OCI-LY3 (cell line): ENCODE data around the gene OAS2.

Experiments used
- H2AFZ ChIP-seq: fragments of 200-600, 300-600 bp; shearing (Covaris generic); 2 replicates; pipeline ENCODE4 v1.6.0; 2014; ENCODE audit warnings: antibody characterized with exemption, low read depth, low read length
- H3K27ac ChIP-seq: fragments of 200-600, 300-600 bp; sonication (generic); 2 replicates; pipeline ENCODE4 v1.5.1; 2014; ENCODE audit warnings: mild to moderate bottlenecking, low read length, moderate library complexity, mixed read lengths
- H3K27me3 ChIP-seq: fragments of 200-600, 300-600 bp; sonication (generic); 2 replicates; pipeline ENCODE4 v1.6.1; 2014; ENCODE audit warnings: low read depth, low read length, mixed read lengths
- H3K36me3 ChIP-seq: fragments of 200-600, 300-600 bp; sonication (generic); replicated peaks from 2 replicates; pipeline ENCODE3; 2014; ENCODE audit warnings: low read depth, low read length, mixed read lengths
- H3K4me1 ChIP-seq: fragments of 300-600, 200-600 bp; sonication (generic); 2 replicates; pipeline ENCODE4 v1.6.1; 2014; ENCODE audit warnings: low read length, mixed read lengths
- H3K4me2 ChIP-seq: fragments of 200-600, 300-600 bp; sonication (generic); 2 replicates; pipeline ENCODE4 v1.6.1; 2014; ENCODE audit warnings: low read length, mixed read lengths
- H3K4me3 ChIP-seq: fragments of 300-600, 200-600 bp; sonication (generic); 2 replicates; pipeline ENCODE4 v1.5.1; 2014; ENCODE audit warnings: antibody characterized with exemption, mild to moderate bottlenecking, low read length, moderate library complexity
- H3K79me2 ChIP-seq: fragments of 300-600, 200-600 bp; shearing (Covaris generic); 2 replicates; pipeline ENCODE4 v1.6.1; 2014; ENCODE audit warnings: mild to moderate bottlenecking, low read length, mixed read lengths
- H3K9ac ChIP-seq: fragments of 300-600, 200-600 bp; shearing (Covaris generic); 2 replicates; pipeline ENCODE4 v1.6.0; 2014; ENCODE audit warnings: mild to moderate bottlenecking, low read length, moderate library complexity
- H3K9me3 ChIP-seq: fragments of 200-600, 300-600 bp; shearing (Covaris generic); 2 replicates; pipeline ENCODE4 v1.6.1; 2014; ENCODE audit warnings: low read length, mixed read lengths; ENCODE audit not compliant: insufficient read depth
- H4K20me1 ChIP-seq: fragments of 200-600, 300-600 bp; sonication (generic); 2 replicates; pipeline ENCODE4 v1.6.1; 2016; ENCODE audit warnings: low read length, mixed read lengths; ENCODE audit not compliant: insufficient read depth
- CTCF ChIP-seq: fragments of 200-600, 300-600 bp; sonication (generic); IDR thresholded peaks from 2 replicates; pipeline ENCODE4 v1.5.1; 2014; ENCODE audit warnings: antibody characterized with exemption, low read length, low read depth
- EZH2phosphoT487 ChIP-seq: fragments of 200-600 bp; shearing (Covaris generic); IDR thresholded peaks from 2 replicates; pipeline ENCODE4 v1.6.1; 2018; ENCODE audit warnings: antibody characterized with exemption, mixed run types, low read depth

The OAS2 gene

DNA sequence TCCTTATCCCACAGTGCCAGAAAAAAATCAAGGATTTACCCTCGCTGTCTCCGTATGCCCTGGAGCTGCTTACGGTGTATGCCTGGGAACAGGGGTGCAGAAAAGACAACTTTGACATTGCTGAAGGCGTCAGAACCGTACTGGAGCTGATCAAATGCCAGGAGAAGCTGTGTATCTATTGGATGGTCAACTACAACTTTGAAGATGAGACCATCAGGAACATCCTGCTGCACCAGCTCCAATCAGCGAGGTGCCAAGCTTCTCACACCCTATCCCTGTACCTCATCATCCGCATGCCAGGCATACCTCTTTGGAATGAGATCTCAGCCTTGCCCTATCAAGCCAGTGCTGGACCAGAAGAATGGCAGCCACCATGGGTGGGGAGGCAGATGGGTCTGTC lies 19.2 kb downstream of the OAS2 start:
- Histone ChIP-seq H3K27ac (peak overlapping the region; percentile 89; the same call in 1 of the 2 replicates), H3K36me3 (peaks cover 35% of the 10 kb centered on the region)

GRCh38 chr12:112998987-112999767 lies 20.9 kb downstream of the OAS2 start:
- peaks cover 22% of the 10 kb centered on the region for H3K4me1 ChIP-seq
- TF ChIP-seq CTCF (no peak), EZH2phosphoT487 (no peak)
- H3K36me3 ChIP-seq, result peaks cover 35% of the 10 kb centered on the region
- H3K9me3 ChIP-seq, result peaks cover 18% of the 10 kb centered on the region
- H3K27me3 ChIP-seq, result no peaks in the 10 kb centered on the region
- H3K27ac ChIP-seq, result peak overlapping the region; percentile 89
- H3K9ac ChIP-seq, result no peak overlapping the region
- no peaks in the 10 kb centered on the region for H4K20me1 ChIP-seq
- H3K4me2 ChIP-seq, result peak overlapping the region; percentile 62
- H3K79me2 ChIP-seq, result no peaks in the 10 kb centered on the region
- H2AFZ ChIP-seq, result no peak overlapping the region
- H3K4me3 ChIP-seq, result peak overlapping the region; percentile 27; the same call in 1 of the 2 replicates

More for the DNA sequence above, 19.2 kb downstream of the OAS2 start:
- Histone ChIP-seq H3K79me2 (no peaks in the 10 kb centered on the region), H3K4me2 (no peak overlapping the region), H3K4me3 (no peak overlapping the region), H2AFZ (no peak overlapping the region), H3K9ac (no peak overlapping the region), H3K27me3 (no peaks in the 10 kb centered on the region), H4K20me1 (no peaks in the 10 kb centered on the region), H3K9me3 (peaks cover 18% of the 10 kb centered on the region), H3K4me1 (peaks cover 27% of the 10 kb centered on the region)
- no peak for TF ChIP-seq CTCF
- no peak for TF ChIP-seq EZH2phosphoT487

DNA sequence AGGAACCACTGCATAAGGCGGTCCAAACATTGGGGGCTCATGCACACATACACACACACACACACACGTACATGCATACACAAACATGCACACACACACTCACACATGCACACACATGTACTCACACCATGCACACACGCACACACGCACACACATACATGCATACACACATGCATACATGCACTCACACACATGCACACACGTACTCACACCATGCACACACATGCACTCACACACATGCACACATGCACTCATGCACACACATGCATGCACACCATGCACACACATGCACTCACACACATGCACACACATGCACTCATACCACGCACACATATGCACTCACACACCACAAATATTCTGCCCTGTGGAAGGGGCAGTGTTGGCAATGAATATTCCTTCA lies 22.1 kb downstream of the OAS2 start:
- Histone ChIP-seq H3K27me3 (no peaks in the 10 kb centered on the region), H3K79me2 (no peaks in the 10 kb centered on the region), H4K20me1 (no peaks in the 10 kb centered on the region), H3K4me2 (no peak overlapping the region), H3K27ac (no peak overlapping the region), H3K36me3 (peaks cover 29% of the 10 kb centered on the region), H3K9me3 (peaks cover 18% of the 10 kb centered on the region), H3K4me1 (peaks cover 22% of the 10 kb centered on the region), H2AFZ (no peak overlapping the region), H3K4me3 (no peak overlapping the region), H3K9ac (no peak overlapping the region)
- no peak for TF ChIP-seq EZH2phosphoT487
- no peak for TF ChIP-seq CTCF

GRCh38 chr12:113002155-113002554 lies 23.8 kb downstream of the OAS2 start:
- H3K4me3 ChIP-seq, result no peak overlapping the region
- H4K20me1 ChIP-seq, result no peaks in the 10 kb centered on the region
- peaks cover 17% of the 10 kb centered on the region for H3K9me3 ChIP-seq
- no peak overlapping the region for H3K4me2 ChIP-seq
- no peak overlapping the region for H3K9ac ChIP-seq
- H3K36me3 ChIP-seq, result peaks cover 20% of the 10 kb centered on the region
- TF ChIP-seq CTCF (no peak), EZH2phosphoT487 (no peak)
- no peaks in the 10 kb centered on the region for H3K27me3 ChIP-seq
- no peak overlapping the region for H3K27ac ChIP-seq
- peaks cover 22% of the 10 kb centered on the region for H3K4me1 ChIP-seq
- no peaks in the 10 kb centered on the region for H3K79me2 ChIP-seq
- H2AFZ ChIP-seq, result no peak overlapping the region
